ENCODE data around the gene LMO7. TPM values are rescaled to one million over a fixed set of nuclear protein-coding genes. Genes with fewer than 3 reads are reported as not detected.
"Not testable (repeated sequence)": the region's sequence is repeated elsewhere in the genome, so short reads cannot be mapped to it uniquely, and the experiment has no call there.

The LMO7 gene
- total and polyA plus RNA-seq, 3 donors from 2014 or later = 39.1 to 132 (median 111) TPM

DNA sequence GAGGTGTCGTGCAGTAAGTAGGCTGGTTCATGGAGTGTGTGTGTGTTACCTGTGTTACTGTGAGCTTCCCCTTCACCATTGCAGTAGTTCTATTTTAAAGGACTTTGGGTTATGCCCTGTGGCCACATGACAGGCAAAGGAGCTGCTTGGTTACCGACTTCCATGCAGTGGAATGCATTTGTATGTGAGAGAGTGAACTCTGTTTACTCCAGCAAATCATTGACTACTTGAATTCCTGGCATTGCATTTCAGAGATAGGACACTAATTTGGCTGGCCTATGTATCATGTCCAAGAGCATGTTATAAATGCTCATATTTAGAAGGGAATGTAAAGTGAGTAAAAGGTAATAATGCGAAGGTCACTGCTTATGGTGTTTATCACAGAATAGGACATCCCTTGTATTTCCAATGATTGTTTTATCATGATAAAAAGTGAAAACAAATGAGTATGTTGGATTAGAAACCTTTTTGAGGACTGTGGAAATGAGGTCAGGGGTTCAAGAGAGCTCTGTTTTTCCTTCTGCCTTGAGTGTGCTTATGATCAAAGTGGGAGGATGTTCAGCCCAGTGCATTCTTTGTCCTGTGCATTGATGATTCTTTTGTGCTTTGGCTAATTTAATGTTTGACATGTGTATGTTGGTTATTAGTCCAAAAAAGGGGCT lies 156.5 kb downstream of the LMO7 start:
- no peaks in the 10 kb centered on the region for H3K36me3 ChIP-seq (ENCODE audit: low read depth, missing control alignments)
- no peak overlapping the region for H3K27ac ChIP-seq
- intact Hi-C loops (cut with DNase I; ENCODE audit: low total_unique reads) = no loop called here
- no peak for DNase-seq
- TF ChIP-seq, protein P1, sequence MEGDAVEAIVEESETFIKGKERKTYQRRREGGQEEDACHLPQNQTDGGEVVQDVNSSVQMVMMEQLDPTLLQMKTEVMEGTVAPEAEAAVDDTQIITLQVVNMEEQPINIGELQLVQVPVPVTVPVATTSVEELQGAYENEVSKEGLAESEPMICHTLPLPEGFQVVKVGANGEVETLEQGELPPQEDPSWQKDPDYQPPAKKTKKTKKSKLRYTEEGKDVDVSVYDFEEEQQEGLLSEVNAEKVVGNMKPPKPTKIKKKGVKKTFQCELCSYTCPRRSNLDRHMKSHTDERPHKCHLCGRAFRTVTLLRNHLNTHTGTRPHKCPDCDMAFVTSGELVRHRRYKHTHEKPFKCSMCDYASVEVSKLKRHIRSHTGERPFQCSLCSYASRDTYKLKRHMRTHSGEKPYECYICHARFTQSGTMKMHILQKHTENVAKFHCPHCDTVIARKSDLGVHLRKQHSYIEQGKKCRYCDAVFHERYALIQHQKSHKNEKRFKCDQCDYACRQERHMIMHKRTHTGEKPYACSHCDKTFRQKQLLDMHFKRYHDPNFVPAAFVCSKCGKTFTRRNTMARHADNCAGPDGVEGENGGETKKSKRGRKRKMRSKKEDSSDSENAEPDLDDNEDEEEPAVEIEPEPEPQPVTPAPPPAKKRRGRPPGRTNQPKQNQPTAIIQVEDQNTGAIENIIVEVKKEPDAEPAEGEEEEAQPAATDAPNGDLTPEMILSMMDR (IDR thresholded peaks at IDR 0.05) = no peak
- no peak for TF ChIP-seq POLR2A (IDR thresholded peaks at IDR 0.05)
- 72 to 75% methylated on average over 3 of the region's 3 CpGs for WGBS, 2 donors
- no peaks in the 10 kb centered on the region for H3K9me3 ChIP-seq
- H3K4me1 ChIP-seq = peaks cover 13% of the 10 kb centered on the region
- H3K4me3 ChIP-seq = no peak overlapping the region
- H3K27me3 ChIP-seq = no peaks in the 10 kb centered on the region

DNA sequence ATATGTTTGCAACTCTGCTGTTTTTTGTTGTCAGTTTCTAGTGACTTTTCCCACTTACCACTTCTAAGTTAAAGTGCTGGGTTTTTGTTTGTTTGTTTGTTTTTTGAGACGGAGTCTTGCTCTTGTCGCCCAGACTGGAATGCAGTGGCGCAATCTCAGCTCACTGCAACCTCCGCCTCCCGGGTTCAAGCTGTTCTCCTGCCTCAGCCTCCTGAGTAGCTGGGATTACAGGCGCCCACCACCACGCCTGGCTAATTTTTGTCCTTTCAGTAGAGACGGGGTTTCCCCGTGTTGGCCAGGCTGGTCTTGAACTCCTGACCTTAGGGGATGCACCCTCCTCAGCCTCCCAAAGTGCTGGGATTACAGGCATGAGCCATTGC lies 157.0 kb downstream of the LMO7 start:
- H3K4me3 ChIP-seq; H3K27ac ChIP-seq; H3K27me3 ChIP-seq; H3K36me3 ChIP-seq (ENCODE audit: low read depth, missing control alignments); H3K9me3 ChIP-seq; H3K4me1 ChIP-seq; intact Hi-C loops (cut with DNase I; ENCODE audit: low total_unique reads); DNase-seq: not testable (repeated sequence)
- 93 to 97% methylated on average over 9 of the region's 9 CpGs for WGBS, 2 donors

GRCh38 chr13:75794663-75795062 lies 158.5 kb downstream of the LMO7 start:
- Histone ChIP-seq H3K9me3 (no peaks in the 10 kb centered on the region), H3K27me3 (no peaks in the 10 kb centered on the region), H3K4me1 (peaks cover 6% of the 10 kb centered on the region), H3K27ac (no peak overlapping the region), H3K4me3 (no peak overlapping the region), H3K36me3 (ENCODE audit: low read depth, missing control alignments) (no peaks in the 10 kb centered on the region)
- no peak for DNase-seq
- 92 to 94% methylated on average over 1 of the region's 1 CpG for WGBS, 2 donors
- no peak for TF ChIP-seq POLR2A (IDR thresholded peaks at IDR 0.05)
- TF ChIP-seq, protein P1 (IDR thresholded peaks at IDR 0.05) = no peak
- intact Hi-C loops (cut with DNase I; ENCODE audit: low total_unique reads) = no loop called here

GRCh38 chr13:75795274-75795673 lies 159.1 kb downstream of the LMO7 start:
- intact Hi-C loops (cut with DNase I; ENCODE audit: low total_unique reads) = no loop called here
- DNase-seq = no peak
- no peak for TF ChIP-seq POLR2A (IDR thresholded peaks at IDR 0.05)
- TF ChIP-seq, protein P1 (IDR thresholded peaks at IDR 0.05) = no peak

DNA sequence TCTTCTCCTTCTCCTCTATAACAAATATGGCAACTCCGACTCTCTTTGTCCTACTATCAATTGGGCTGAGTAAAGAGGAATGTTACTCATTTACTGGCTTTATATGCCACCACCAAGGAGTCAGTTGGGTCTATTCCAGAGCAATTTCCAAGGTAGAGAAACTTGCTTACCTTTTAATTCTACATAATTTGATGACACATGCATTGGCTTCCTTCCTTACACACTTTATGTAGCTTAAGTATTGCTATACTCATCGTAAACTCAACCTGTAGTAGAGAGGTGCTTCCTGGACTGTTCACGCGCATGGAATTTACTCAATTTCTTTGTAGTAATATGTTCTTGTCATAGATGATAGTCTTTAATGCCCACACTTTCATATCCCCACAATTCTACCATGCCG lies 160.7 kb downstream of the LMO7 start:
- no peak overlapping the region for H3K27ac ChIP-seq
- no peaks in the 10 kb centered on the region for H3K9me3 ChIP-seq
- H3K4me1 ChIP-seq = no peaks in the 10 kb centered on the region
- H3K36me3 ChIP-seq (ENCODE audit: low read depth, missing control alignments) = no peaks in the 10 kb centered on the region
- no peak overlapping the region for H3K4me3 ChIP-seq
- H3K27me3 ChIP-seq = no peaks in the 10 kb centered on the region
- TF ChIP-seq, protein P1 (IDR thresholded peaks at IDR 0.05) = no peak
- TF ChIP-seq POLR2A (IDR thresholded peaks at IDR 0.05) = no peak
- 97 to 98% methylated on average over 5 of the region's 5 CpGs for WGBS, 2 donors
- intact Hi-C loops (cut with DNase I; ENCODE audit: low total_unique reads) = no loop called here
- no peak for DNase-seq

More at GRCh38 chr13:75795274-75795673, 159.1 kb downstream of the LMO7 start:
- H3K9me3 ChIP-seq = no peaks in the 10 kb centered on the region
- H3K4me3 ChIP-seq = no peak overlapping the region
- no peak overlapping the region for H3K27ac ChIP-seq
- peaks cover 4% of the 10 kb centered on the region for H3K4me1 ChIP-seq
- no peaks in the 10 kb centered on the region for H3K36me3 ChIP-seq (ENCODE audit: low read depth, missing control alignments)
- no peaks in the 10 kb centered on the region for H3K27me3 ChIP-seq
- WGBS, 2 donors = 95 to 97% methylated on average over 2 of the region's 2 CpGs

Measured in testis (tissue), 3 donors.